Ascending aorta (tissue), 2 donors: ENCODE results near the gene BMPER. TPM values are rescaled to one million over a fixed set of nuclear protein-coding genes. Genes with fewer than 3 reads are reported as not detected.

Source experiments
- DNase-seq, 2 donors: peaks; one replicate each; pipeline ENCODE4 v3.0.0-alpha.2; 2019; ENCODE audit warnings: low spot score in 2 of 2
- H3K27ac ChIP-seq, 2 donors: fragments of 200-600 bp; sonication (generic); one replicate each; pipeline ENCODE4 v1.5.1; 2016 to 2017; ENCODE audit warnings: mild to moderate bottlenecking in 1 of 2
- H3K27me3 ChIP-seq: fragments of 200-600 bp; sonication (generic); one replicate; pipeline ENCODE4 v1.5.1; 2017
- H3K36me3 ChIP-seq, 2 donors: fragments of 200-600 bp; sonication (generic); one replicate each; pipeline ENCODE4 v1.5.1; 2016
- H3K4me1 ChIP-seq, 2 donors: fragments of 200-600 bp; sonication (generic); one replicate each; pipeline ENCODE4 v1.5.1; 2016 to 2017; ENCODE audit warnings: mild to moderate bottlenecking in 1 of 2
- H3K4me3 ChIP-seq, 2 donors: fragments of 200-600 bp; sonication (generic); one replicate each; pipeline ENCODE4 v1.5.1; 2016 to 2017; ENCODE audit warnings: mild to moderate bottlenecking in 1 of 2
- H3K9me3 ChIP-seq, 2 donors: fragments of 200-600 bp; sonication (generic); one replicate each; pipeline ENCODE4 v1.5.1; 2016
- CTCF ChIP-seq, 3 experiments: fragments of 200-600 bp in 2 of 3; fragments of 450-650 bp in 1 of 3; sonication (generic) in 2 of 3; IDR thresholded peaks; one replicate each; pipeline ENCODE4 v1.5.1; 2016 to 2019; ENCODE audit warnings: antibody characterized with exemption in 3 of 3, mild to moderate bottlenecking in 1 of 3, moderate library complexity in 1 of 3
- intact Hi-C: fragments of 100-400 bp; cut with DNase I; formaldehyde crosslinking; loops from one replicate; pipeline ENCODE4 v1.15.1; 2023
- total RNA-seq: library from RNA; depleted of rRNA; stranded (reverse); fragments of >200 nt; gene quantifications from one replicate; pipeline ENCODE4 v1.1.0, GENCODE V29; 2016

The BMPER gene
- total RNA-seq, 1 donor from 2014 or later: not detected

- no peak for TF ChIP-seq CTCF (IDR thresholded peaks at IDR 0.05)
- Histone ChIP-seq H3K27me3 (no peaks in the 10 kb centered on the region), H3K36me3 (no peaks in the 10 kb centered on the region), H3K4me3 (no peak overlapping the region), H3K9me3 (no peaks in the 10 kb centered on the region), H3K4me1 (no peaks in the 10 kb centered on the region), H3K27ac (no peak overlapping the region)
- intact Hi-C loops: no loop called here
- DNase-seq: no peak
These were observed 91.6 kb downstream of the BMPER start for GRCh38 chr7:33996899-33997298.

DNA sequence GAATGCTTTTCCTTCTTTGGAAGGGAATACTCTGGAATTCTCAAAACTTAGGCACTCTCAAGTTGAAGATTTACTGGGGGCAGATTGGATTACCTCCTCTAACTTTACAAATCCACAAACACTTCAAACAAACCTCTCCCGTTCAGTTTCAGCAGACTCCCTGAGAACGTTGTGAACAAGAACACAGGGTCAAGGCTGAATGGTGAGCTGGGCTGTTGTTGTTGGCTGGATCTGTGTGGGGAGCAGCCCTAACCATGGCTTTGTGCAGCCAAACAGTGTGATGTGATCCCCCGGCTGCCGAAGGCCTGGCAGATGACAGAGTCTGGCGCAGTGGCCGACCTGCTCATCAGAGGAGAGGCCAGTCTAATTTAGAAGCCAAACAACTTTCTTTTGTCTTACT, 93.1 kb downstream of the BMPER start:
- TF ChIP-seq CTCF (IDR thresholded peaks at IDR 0.05): no peak
- Histone ChIP-seq H3K9me3 (no peaks in the 10 kb centered on the region), H3K36me3 (no peaks in the 10 kb centered on the region), H3K4me1 (no peaks in the 10 kb centered on the region), H3K27me3 (no peaks in the 10 kb centered on the region), H3K4me3 (no peak overlapping the region), H3K27ac (no peak overlapping the region)
- DNase-seq: no peak
- intact Hi-C loops: no loop called here

GRCh38 chr7:34011017-34011695, 105.8 kb downstream of the BMPER start:
- H3K27ac ChIP-seq: no peak overlapping the region
- intact Hi-C loops: no loop called here
- no peak overlapping the region for H3K4me3 ChIP-seq
- H3K4me1 ChIP-seq: no peaks in the 10 kb centered on the region
- no peaks in the 10 kb centered on the region for H3K36me3 ChIP-seq
- H3K9me3 ChIP-seq: no peaks in the 10 kb centered on the region
- no peaks in the 10 kb centered on the region for H3K27me3 ChIP-seq
- no peak for DNase-seq
- no peak for TF ChIP-seq CTCF (IDR thresholded peaks at IDR 0.05)

DNA sequence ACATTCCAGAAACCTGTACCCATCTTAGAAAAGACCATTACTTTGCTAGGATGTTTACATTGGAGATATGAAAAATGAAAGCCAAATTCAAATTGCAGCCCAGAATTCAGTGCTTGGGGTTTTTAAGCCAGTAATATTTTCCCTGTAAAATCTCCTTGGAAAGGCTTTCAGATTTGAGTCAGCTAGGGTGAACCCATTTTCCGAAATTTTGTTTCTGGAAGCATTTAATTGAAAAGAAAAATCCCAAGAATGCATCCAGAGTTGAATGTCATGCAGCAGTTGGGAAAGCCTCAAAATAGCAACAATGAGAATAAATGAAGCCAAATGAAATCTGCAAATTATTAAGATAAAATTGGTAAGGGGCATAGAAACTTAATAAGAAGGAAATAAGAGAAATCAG, 106.4 kb downstream of the BMPER start:
- no peaks in the 10 kb centered on the region for H3K27me3 ChIP-seq
- H3K9me3 ChIP-seq: no peaks in the 10 kb centered on the region
- H3K4me1 ChIP-seq: no peaks in the 10 kb centered on the region
- no peak overlapping the region for H3K27ac ChIP-seq
- no peak overlapping the region for H3K4me3 ChIP-seq
- no peak for DNase-seq
- TF ChIP-seq CTCF (IDR thresholded peaks at IDR 0.05): no peak
- intact Hi-C loops: no loop called here
- no peaks in the 10 kb centered on the region for H3K36me3 ChIP-seq

- Histone ChIP-seq H3K4me3 (no peak overlapping the region), H3K36me3 (no peaks in the 10 kb centered on the region), H3K27ac (no peak overlapping the region), H3K9me3 (no peaks in the 10 kb centered on the region), H3K4me1 (no peaks in the 10 kb centered on the region), H3K27me3 (no peaks in the 10 kb centered on the region)
- no peak for DNase-seq
- intact Hi-C loops: no loop called here
- TF ChIP-seq CTCF (IDR thresholded peaks at IDR 0.05): no peak
These were observed 108.1 kb downstream of the BMPER start for GRCh38 chr7:34013421-34013820.

DNA sequence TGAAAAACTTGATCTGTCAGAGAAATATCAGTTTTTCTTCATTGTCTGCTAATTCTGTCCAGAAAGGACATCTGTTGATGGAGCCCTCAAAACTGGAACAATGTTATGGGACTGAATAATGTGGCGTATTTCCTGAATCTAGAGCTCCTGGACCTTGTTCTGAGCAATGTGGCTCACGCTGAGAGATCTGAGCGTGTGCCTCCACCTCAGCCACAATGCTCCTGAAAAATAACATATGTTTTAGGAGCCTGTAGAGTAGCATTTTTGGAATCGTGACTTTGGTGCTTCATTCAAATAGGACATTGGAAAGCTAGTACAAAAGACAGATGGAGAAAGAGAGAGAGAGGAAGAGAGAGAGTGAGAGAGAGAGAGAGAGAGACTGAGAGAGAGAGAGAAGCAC, 110.3 kb downstream of the BMPER start:
- no peaks in the 10 kb centered on the region for H3K27me3 ChIP-seq
- H3K9me3 ChIP-seq: no peaks in the 10 kb centered on the region
- intact Hi-C loops: no loop called here
- no peak overlapping the region for H3K4me3 ChIP-seq
- TF ChIP-seq CTCF (IDR thresholded peaks at IDR 0.05): no peak
- no peaks in the 10 kb centered on the region for H3K36me3 ChIP-seq
- DNase-seq: no peak
- no peak overlapping the region for H3K27ac ChIP-seq
- H3K4me1 ChIP-seq: no peaks in the 10 kb centered on the region
